GM12878 (cell line): ENCODE results near the gene TCP11L2. TPM values are rescaled to one million over a fixed set of nuclear protein-coding genes. Genes with fewer than 3 reads are reported as not detected.

Source experiments
- ATAC-seq: fragments of 200-7000 bp; cut with Tn5 transposase; 3 replicates; pipeline ENCODE4 v1.9.1; 2020; ENCODE audit warnings: mild to moderate bottlenecking, moderate library complexity
- BruUV-seq: library from RNA; stranded (reverse); fragments of 400-500 nt; replicated peaks from 2 replicates; lab custom pipeline; 2021; lab: Mats Ljungman, UMichigan
- CTCF ChIA-PET: fragments of 300-600 bp; sonication (Branson Sonifier 250); formaldehyde crosslinking; extraction: SDS; loops from one replicate; lab custom pipeline; 2021; ENCODE audit warnings: inconsistent platforms; lab: Yijun Ruan, JAX
- POLR2A ChIA-PET: fragments of 350-600 bp; formaldehyde crosslinking; extraction: SDS; loops from one replicate; lab custom pipeline; 2021; ENCODE audit warnings: inconsistent platforms; lab: Charles Lee
- RAD21 ChIA-PET: fragments of 300-600 bp; sonication (Branson Sonifier 250); formaldehyde crosslinking; loops from one replicate; lab custom pipeline; 2023; ENCODE audit warnings: antibody characterized with exemption; ENCODE audit not compliant: unreplicated experiment; lab: Charles Lee
- SMC1A ChIA-PET: fragments of 300-600 bp; sonication (Branson Sonifier 250); formaldehyde crosslinking; loops from one replicate; lab custom pipeline; 2023; ENCODE audit not compliant: unreplicated experiment, uncharacterized antibody; lab: Charles Lee
- DNase-seq: peaks from one replicate; pipeline ENCODE4 v3.0.0-alpha.2; 2011; ENCODE audit warnings: low read depth, low spot score
- FAIRE-seq: peaks from 3 replicates; lab custom pipeline; 2011; peaks lifted over from hg19 to GRCh38; lab: Jason Lieb, UNC
- H2AFZ ChIP-seq: 2 replicates; pipeline ENCODE4 v1.6.0; 2011; ENCODE audit warnings: low read depth, low read length, control low read depth; ENCODE audit not compliant: control insufficient read depth
- H3K27ac ChIP-seq: 2 replicates; pipeline ENCODE4 v1.5.1; 2011; ENCODE audit warnings: control low read depth; ENCODE audit not compliant: control insufficient read depth, insufficient read depth
- H3K27me3 ChIP-seq, 2 experiments: replicated peaks in 1 of 2; 2 replicates each; pipeline versions ENCODE4 v1.6.0 to v1.6.1; 2011; ENCODE audit warnings: low read length in 1 of 2; ENCODE audit not compliant: control insufficient read depth in 2 of 2, insufficient read depth in 2 of 2
- H3K36me3 ChIP-seq, 2 experiments: 2 replicates each; pipeline ENCODE4 v1.5.1; 2011; ENCODE audit warnings: low read length in 1 of 2; ENCODE audit not compliant: control insufficient read depth in 2 of 2, insufficient read depth in 2 of 2
- H3K4me1 ChIP-seq: 2 replicates; pipeline ENCODE4 v1.6.1; 2011; ENCODE audit warnings: mild to moderate bottlenecking, low read length, moderate library complexity, mixed read lengths; ENCODE audit not compliant: control insufficient read depth, insufficient read depth
- H3K4me2 ChIP-seq: 2 replicates; pipeline ENCODE4 v1.6.0; 2011; ENCODE audit warnings: control low read depth; ENCODE audit not compliant: control insufficient read depth, insufficient read depth
- H3K4me3 ChIP-seq: fragments of 200-600 bp; sonication (generic); 2 replicates; pipeline ENCODE4 v1.5.1; 2016
- H3K79me2 ChIP-seq: 2 replicates; pipeline ENCODE4 v1.6.0; 2011; ENCODE audit warnings: low read length; ENCODE audit not compliant: control insufficient read depth, insufficient read depth
- H3K9ac ChIP-seq: 2 replicates; pipeline ENCODE4 v1.8.0; 2011; ENCODE audit warnings: low read length, control low read depth, mixed read lengths; ENCODE audit not compliant: control insufficient read depth, insufficient read depth
- H3K9me3 ChIP-seq: replicated peaks from 3 replicates; pipeline ENCODE4 v1.5.1; 2011; ENCODE audit warnings: mild to moderate bottlenecking, low read length; ENCODE audit not compliant: control insufficient read depth, insufficient read depth
- H4K20me1 ChIP-seq: 2 replicates; pipeline ENCODE4 v1.6.0; 2011; ENCODE audit not compliant: control insufficient read depth, insufficient read depth
- CHD2 ChIP-seq: IDR thresholded peaks from 2 replicates; pipeline ENCODE4 v1.6.1; 2011; ENCODE audit warnings: low read depth, low read length, improper control_type of control experiment, borderline replicate concordance
- MEF2A ChIP-seq: IDR thresholded peaks from 2 replicates; pipeline ENCODE4 v1.6.1; 2011; ENCODE audit warnings: low read depth, mild to moderate bottlenecking, low read length, moderate library complexity; ENCODE audit not compliant: insufficient read depth
- NR2C2 ChIP-seq: IDR thresholded peaks from 2 replicates; pipeline ENCODE4 v1.6.1; 2011; ENCODE audit warnings: borderline replicate concordance, low read depth; ENCODE audit not compliant: control insufficient read depth, insufficient read length
- NRF1 ChIP-seq: conservative IDR thresholded peaks from 2 replicates; pipeline ENCODE4 v1.6.1; 2011; ENCODE audit warnings: mild to moderate bottlenecking, low read depth, low read length, improper control_type of control experiment
- STAT3 ChIP-seq: IDR thresholded peaks from 2 replicates; pipeline ENCODE4 v1.6.1; 2011; ENCODE audit warnings: low read depth, low read length, improper control_type of control experiment
- ZNF207 ChIP-seq: fragments of 450-650 bp; IDR thresholded peaks from 2 replicates; pipeline ENCODE4 v1.6.1; 2014; ENCODE audit warnings: antibody characterized with exemption, mild to moderate bottlenecking, borderline replicate concordance
- ZNF592 ChIP-seq: fragments of 450-650 bp; IDR thresholded peaks from 2 replicates; pipeline ENCODE4 v1.6.1; 2017; ENCODE audit warnings: mild to moderate bottlenecking, moderate library complexity
- in situ Hi-C: fragments of 300-500 bp; cut with MboI; formaldehyde crosslinking; loops from 9 replicates; pipeline ENCODE4 v1.14.3; 2018; ENCODE audit warnings: mixed read lengths
- intact Hi-C: fragments of 100-400 bp; cut with micrococcal nuclease; formaldehyde crosslinking; loops from one replicate; pipeline ENCODE4 v1.14.2; 2022; ENCODE audit not compliant: unreplicated experiment
- polyA plus RNA-seq, 11 experiments: library from polyadenylated mRNA; depleted of rRNA in 4 of 11; unstranded in 6 of 11; stranded (reverse) in 5 of 11; fragments of >200 nt; fragmentation: Nextera tagmentation in 4 of 11; fragmentation: Illumina TruSeq in 1 of 11; extraction: Ambion mirVana in 4 of 11; extraction: Trizol in 1 of 11; gene quantifications; 1 replicate in 1 of 11; 2 replicates in 10 of 11; pipeline versions ENCODE4 v1.2.1 to v1.2.3, GENCODE V29; 2011 to 2016; ENCODE audit warnings: inconsistent platforms in 2 of 11, missing spikeins in 2 of 11, low read depth in 1 of 11
- total RNA-seq, 4 experiments: library from RNA; depleted of rRNA in 3 of 4; stranded (reverse); fragments of >200 nt in 3 of 4; fragmentation: Illumina TruSeq in 1 of 4; extraction: Trizol in 1 of 4; gene quantifications; 2 replicates each; pipeline versions ENCODE4 v1.2.1 to v1.2.3, GENCODE V29; 2013 to 2021

The TCP11L2 gene
- total and polyA plus RNA-seq, 10 of the 15 experiments (the other 5 are each of a cell fraction or from before 2014, with no cell fraction given): 0.18 to 5.0 (median 0.90) TPM

- TF ChIP-seq ZNF592 (no peak), CHD2 (no peak)
Observed at GRCh38 chr12:106297075-106297474, 5.5 kb upstream of the TCP11L2 start (continued).

- no peaks in the 10 kb centered on the region for H3K79me2 ChIP-seq
- no peaks in the 10 kb centered on the region for H3K9me3 ChIP-seq
- POLR2A ChIA-PET: no interaction called here
- intact Hi-C loops: no loop called here
- H3K27me3 ChIP-seq: no peaks in the 10 kb centered on the region
- no peak overlapping the region for H3K4me2 ChIP-seq
- RAD21 ChIA-PET: no interaction called here
- H2AFZ ChIP-seq: no peak overlapping the region
- DNase-seq: no peak
- BruUV-seq: no TSS peak
- H3K36me3 ChIP-seq: no peaks in the 10 kb centered on the region
- no peak overlapping the region for H3K9ac ChIP-seq
- SMC1A ChIA-PET: interaction anchor here (0.9 to 1.4 kb wide), 2 partner anchors 12 to 71 kb away, joined by 3 to 5 read pairs; no protein-coding TSS in a partner anchor
- no peak for ATAC-seq
- peaks cover 4% of the 10 kb centered on the region; the same call in 1 of the 2 replicates for H3K4me1 ChIP-seq
- no peak overlapping the region for H3K27ac ChIP-seq
- in situ Hi-C loops: no loop called here
- no peaks in the 10 kb centered on the region for H4K20me1 ChIP-seq
- CTCF ChIA-PET: interaction anchor here (0.6 to 3.2 kb wide), 6 partner anchors 15 to 849 kb away, joined by 3 to 17 read pairs (median 3); no protein-coding TSS in a partner anchor
- FAIRE-seq: no peak
- no peak for TF ChIP-seq STAT3
- no peak for TF ChIP-seq NRF1
- TF ChIP-seq MEF2A: no peak
- TF ChIP-seq ZNF207: no peak
- no peak for TF ChIP-seq NR2C2
- no peak overlapping the region for H3K4me3 ChIP-seq
Observed at GRCh38 chr12:106297681-106298080, 4.9 kb upstream of the TCP11L2 start.
